Activated T-helper 17 cell treated with anti-CD3 and anti-CD28 coated beads, Interleukin-2, amount 50 U/mL, for 72 hours (primary cell): ENCODE data around the gene AK1. TPM values are rescaled to one million over a fixed set of nuclear protein-coding genes. Genes with fewer than 3 reads are reported as not detected.
A peak's percentile ranks its signal among the peaks of the same experiment; 100 is the strongest.

ENCODE experiments used
- ATAC-seq: fragments of 150-1000 bp; cut with Tn5 transposase; replicated peaks from 2 replicates; pipeline ENCODE4 v1.10.0; 2021; ENCODE audit warnings: mild to moderate bottlenecking, moderate library complexity
- H3K27ac Mint-ChIP-seq: one replicate; pipeline ENCODE4 v1.8.0; 2022; ENCODE audit warnings: mixed read lengths
- H3K27me3 Mint-ChIP-seq: one replicate; pipeline ENCODE4 v1.8.0; 2022; ENCODE audit warnings: mixed read lengths
- H3K36me3 Mint-ChIP-seq: one replicate; pipeline ENCODE4 v1.8.0; 2022; ENCODE audit warnings: low read depth, mild to moderate bottlenecking, mixed read lengths
- H3K4me1 Mint-ChIP-seq: one replicate; pipeline ENCODE4 v1.8.0; 2022; ENCODE audit warnings: mixed read lengths
- H3K4me3 Mint-ChIP-seq: one replicate; pipeline ENCODE4 v1.8.0; 2022; ENCODE audit warnings: mild to moderate bottlenecking, mixed read lengths
- H3K9me3 Mint-ChIP-seq: one replicate; pipeline ENCODE4 v1.8.0; 2022; ENCODE audit warnings: mixed read lengths
- total RNA-seq, 2 donors: library from RNA; stranded (reverse); gene quantifications; one replicate each; pipeline ENCODE4 v1.2.3, GENCODE V29; 2022

AK1 gene, protein sequence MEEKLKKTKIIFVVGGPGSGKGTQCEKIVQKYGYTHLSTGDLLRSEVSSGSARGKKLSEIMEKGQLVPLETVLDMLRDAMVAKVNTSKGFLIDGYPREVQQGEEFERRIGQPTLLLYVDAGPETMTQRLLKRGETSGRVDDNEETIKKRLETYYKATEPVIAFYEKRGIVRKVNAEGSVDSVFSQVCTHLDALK
- 10 to 100 TPM; 23.2 to 79.0 TPM for total RNA-seq

GRCh38 chr9:127877566-127877998, at the start of gene AK1:
TSS of gene AK1 (minus strand) at chr9:127877675. CDS start at chr9:127874617, 3,058 bp downstream.
- Mint-ChIP-seq H3K27ac (no peak within 1 kb of the TSS), H3K4me1 (no peaks in the 10 kb centered on the region), H3K36me3 (no peaks in the 10 kb centered on the region), H3K27me3 (no peaks in the 10 kb centered on the region), H3K9me3 (no peaks in the 10 kb centered on the region), H3K4me3 (peak within 1 kb of the TSS; percentile 25)
- no peak for ATAC-seq

DNA sequence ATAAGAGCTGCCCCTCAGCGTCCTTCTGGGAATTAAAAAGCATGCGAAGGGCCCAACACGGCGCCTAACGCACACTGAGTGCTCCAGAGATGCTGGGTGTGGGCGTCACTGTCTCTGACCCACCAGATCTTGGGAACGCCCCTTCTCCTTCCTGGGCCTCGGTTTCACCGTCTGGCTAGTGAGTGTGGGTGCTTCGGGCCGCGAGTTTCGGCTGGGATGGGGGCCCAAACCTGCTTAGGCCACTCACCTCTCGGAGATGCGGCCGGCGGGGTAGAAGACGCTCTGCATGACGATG, 49.4 kb upstream of the AK1 start:
- Mint-ChIP-seq H3K4me3 (peak overlapping the region; percentile 61), H3K27ac (no peak overlapping the region), H3K27me3 (no peaks in the 10 kb centered on the region), H3K9me3 (no peaks in the 10 kb centered on the region), H3K36me3 (no peaks in the 10 kb centered on the region), H3K4me1 (peaks cover 10% of the 10 kb centered on the region)
- ATAC-seq = peak; percentile 7

DNA sequence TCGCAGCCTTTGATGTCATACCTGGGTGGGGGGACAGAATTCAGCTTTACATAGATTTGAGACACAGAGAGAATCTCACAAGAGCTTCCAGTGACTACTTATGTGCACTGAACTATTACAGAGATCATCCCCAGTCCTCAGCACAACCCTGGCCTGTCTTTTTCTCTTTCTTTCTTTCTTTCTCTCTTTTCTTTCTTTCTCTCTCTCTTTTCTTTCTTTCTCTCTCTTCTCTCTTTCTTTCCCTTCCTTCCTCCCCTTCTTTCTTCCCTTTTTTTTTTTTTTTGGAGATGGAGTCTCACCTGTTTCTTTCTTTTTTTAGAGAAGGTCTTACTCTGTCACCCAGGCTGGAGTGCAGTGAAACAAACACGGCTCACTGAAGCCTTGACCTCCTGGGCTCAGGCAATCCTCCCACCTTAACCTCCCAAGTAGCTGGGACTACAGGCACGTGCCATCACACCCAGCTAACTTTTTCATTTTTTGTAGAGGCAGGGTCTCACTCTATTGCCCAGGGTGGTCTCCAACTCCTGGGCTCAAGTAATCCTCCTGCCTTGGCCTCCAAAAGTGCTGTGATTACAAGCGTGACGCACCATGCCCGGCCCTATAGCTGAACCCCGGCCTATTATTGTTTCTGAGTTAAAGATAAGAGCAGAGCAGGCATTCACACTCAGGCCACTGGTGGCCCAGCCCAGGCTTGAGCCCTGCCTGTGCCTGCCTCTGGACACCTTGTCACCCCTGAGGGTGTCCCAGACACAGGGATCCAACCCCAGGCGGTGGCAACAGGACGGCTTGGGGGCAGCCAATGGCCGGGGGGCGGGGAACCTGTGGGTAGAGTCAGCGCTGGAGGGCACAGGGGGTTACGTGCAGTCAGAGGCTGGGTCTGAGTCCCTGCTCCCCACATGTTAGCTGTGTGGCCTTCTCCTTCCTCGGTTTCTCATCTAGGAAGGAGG, 48.8 kb upstream of the AK1 start:
- ATAC-seq = no peak
- no peaks in the 10 kb centered on the region for H3K36me3 Mint-ChIP-seq
- H3K27me3 Mint-ChIP-seq = no peaks in the 10 kb centered on the region
- H3K9me3 Mint-ChIP-seq = no peaks in the 10 kb centered on the region
- H3K4me3 Mint-ChIP-seq = peak overlapping the region; percentile 61
- no peak overlapping the region for H3K27ac Mint-ChIP-seq
- H3K4me1 Mint-ChIP-seq = peaks cover 5% of the 10 kb centered on the region

DNA sequence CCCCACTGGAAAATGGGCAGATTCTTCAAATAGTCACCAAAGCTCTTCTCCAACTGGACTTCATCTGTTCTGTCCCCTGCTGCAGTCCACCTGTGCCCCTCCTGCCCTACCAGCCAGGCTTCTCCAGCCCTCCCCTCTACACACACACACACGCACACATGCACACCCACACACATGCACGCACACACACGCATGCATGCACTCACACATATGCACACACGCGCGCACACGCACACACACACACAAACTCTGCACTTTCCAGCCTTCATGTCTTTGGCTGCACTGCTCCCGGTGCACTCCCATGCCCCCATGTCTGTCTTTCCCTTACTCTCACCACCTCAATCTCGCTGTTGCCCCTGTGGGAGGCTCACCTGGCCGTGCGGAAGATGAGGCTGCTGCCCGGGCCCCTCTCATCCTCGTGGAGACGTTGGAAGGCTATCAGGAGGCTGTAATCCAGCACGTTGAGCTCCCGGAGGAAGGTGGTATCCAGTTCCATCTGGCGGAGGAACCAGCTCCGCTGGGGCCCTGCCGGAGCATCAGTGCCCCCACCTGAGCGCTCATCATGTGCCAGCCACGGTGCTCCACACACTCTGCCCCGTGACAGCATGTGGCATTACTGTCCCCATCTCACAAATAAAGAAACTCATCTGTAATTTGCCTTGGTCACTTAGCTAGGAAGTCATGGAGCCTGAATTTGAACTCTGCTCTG, 47.4 kb upstream of the AK1 start:
- H3K27ac Mint-ChIP-seq = no peak overlapping the region

DNA sequence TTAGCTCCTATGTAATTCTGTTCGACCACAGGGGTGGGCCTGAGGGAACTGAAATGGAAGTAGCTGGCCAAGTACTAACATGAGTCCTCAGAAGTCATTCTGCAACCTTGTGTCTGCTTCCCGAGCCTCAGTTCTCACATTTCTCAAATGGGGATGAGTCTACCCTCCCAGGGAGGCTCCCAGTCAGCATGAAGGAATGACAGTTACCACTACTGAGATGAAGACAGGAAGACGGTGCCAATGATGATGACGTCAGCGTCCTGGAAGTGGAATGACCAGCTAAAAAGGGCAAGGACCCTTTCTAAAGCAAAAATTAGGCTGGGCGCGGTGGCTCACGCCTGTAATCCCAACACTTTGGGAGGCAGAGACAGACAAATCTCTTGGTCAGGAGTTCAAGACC, 46.3 kb upstream of the AK1 start:
- no peak overlapping the region for H3K27ac Mint-ChIP-seq
- H3K4me3 Mint-ChIP-seq = no peak overlapping the region
- no peaks in the 10 kb centered on the region for H3K9me3 Mint-ChIP-seq
- H3K27me3 Mint-ChIP-seq = no peaks in the 10 kb centered on the region
- H3K36me3 Mint-ChIP-seq = no peaks in the 10 kb centered on the region
- peaks cover 4% of the 10 kb centered on the region for H3K4me1 Mint-ChIP-seq
- ATAC-seq = no peak

More for the DNA sequence above, 47.4 kb upstream of the AK1 start:
- Mint-ChIP-seq H3K27me3 (no peaks in the 10 kb centered on the region), H3K36me3 (no peaks in the 10 kb centered on the region), H3K4me3 (no peak overlapping the region), H3K9me3 (no peaks in the 10 kb centered on the region), H3K4me1 (peaks cover 4% of the 10 kb centered on the region)
- ATAC-seq = no peak

DNA sequence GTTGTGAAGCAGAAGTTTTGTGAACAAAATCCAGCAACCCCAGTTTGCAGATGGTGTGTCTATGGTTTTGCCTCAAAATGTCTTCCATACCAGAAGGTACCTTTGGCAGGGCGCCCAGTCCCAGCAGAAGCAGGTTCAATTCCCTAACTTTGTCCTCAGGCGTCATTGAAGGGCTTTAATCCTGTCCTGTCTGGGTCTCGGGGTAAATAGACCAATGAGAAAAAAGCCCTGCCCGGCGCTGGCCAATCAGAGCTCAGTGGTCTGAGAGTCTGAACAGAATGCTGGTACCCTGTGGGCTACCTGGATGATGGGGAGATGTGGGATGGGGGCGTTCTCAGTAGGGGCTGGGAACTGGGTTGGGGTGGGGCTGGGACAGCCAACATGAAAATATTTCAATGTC, 45.6 kb upstream of the AK1 start:
- ATAC-seq = no peak
- Mint-ChIP-seq H3K27ac (no peak overlapping the region), H3K27me3 (no peaks in the 10 kb centered on the region), H3K4me1 (peaks cover 4% of the 10 kb centered on the region), H3K9me3 (no peaks in the 10 kb centered on the region), H3K36me3 (no peaks in the 10 kb centered on the region), H3K4me3 (no peak overlapping the region)

DNA sequence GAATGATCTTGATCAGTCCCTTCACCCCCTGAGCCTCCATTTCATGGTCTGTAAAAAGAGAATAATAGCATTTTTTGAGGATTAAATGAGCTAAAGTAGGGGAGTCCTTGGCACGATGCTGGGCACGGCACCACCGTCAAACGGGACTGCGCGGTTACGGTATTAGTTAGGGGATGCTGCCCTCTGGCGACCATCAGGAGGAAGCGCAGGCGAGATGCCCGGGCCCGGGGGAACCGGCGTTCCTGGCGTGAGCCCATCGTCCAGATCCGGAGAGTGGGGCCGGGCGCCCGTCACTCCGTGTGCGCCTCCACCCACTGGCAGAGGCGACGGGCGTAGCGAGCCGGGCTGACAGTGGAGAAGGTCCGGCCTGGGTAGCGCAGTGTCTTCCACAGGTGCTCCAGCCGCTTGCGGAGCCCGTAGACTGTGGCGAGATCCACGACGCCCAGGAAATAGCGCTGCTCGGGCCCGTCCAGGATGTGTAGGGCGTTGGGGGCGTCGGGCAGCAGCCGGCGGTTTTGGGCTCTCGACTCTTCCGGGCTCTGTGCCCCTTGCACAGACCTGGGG, 44.2 kb upstream of the AK1 start:
- Mint-ChIP-seq H3K4me3 (peak overlapping the region; percentile 53), H3K9me3 (no peaks in the 10 kb centered on the region)

DNA sequence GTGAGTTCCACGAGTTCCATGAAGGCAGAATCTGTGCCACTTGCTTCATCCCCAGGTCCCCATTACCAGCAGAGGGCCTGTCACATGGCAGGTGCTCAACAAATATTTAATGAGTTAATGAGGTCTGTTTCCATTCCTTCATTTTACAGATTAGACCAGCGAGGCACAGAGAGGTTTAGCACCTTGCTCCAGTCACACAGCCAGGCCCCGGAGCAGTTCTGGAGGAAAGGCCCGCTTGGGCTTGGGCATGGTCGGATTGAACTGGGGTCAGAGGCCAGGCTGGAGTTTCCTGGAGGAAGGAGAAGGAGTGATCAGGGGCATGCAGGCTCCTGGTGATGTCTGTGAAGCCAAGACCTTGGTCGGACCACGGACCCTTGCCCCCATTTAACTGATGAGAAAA, 43.3 kb upstream of the AK1 start:
- Mint-ChIP-seq H3K27ac (peak overlapping the region; percentile 55), H3K36me3 (no peaks in the 10 kb centered on the region), H3K9me3 (no peaks in the 10 kb centered on the region), H3K4me3 (no peak overlapping the region), H3K27me3 (no peaks in the 10 kb centered on the region), H3K4me1 (peaks cover 4% of the 10 kb centered on the region)
- ATAC-seq = no peak

More for the DNA sequence above, 44.2 kb upstream of the AK1 start:
- peak; percentile 37 for ATAC-seq
- Mint-ChIP-seq H3K27ac (no peak overlapping the region), H3K27me3 (no peaks in the 10 kb centered on the region), H3K4me1 (peaks cover 4% of the 10 kb centered on the region), H3K36me3 (no peaks in the 10 kb centered on the region)

DNA sequence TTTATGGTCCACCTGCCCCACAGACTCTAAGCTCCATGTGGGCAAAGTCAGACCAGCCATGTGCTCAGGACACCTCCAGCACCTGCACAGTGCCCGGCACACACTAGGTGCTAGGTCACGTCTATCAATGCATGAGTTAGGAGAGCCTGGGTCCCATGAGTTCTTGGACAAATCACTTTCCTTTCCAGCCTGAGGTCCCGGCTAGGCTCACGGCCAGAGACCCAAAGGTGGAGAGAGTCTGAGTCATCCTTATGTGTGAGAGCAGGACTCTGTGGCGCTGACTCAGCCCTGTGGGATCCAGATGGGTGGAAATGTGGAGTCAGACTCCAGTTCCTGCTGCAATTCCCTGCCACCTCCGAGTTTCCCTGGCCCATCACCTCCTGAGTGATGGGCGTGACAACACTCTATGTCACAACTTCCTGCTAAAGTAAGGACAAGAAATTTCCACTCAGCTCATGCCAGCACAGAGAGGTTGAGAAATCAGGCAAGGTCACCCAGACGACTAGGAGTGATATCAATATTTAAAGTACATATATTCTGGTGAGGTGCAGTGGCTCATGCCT, 41.9 kb upstream of the AK1 start:
- no peaks in the 10 kb centered on the region for H3K27me3 Mint-ChIP-seq
- peak overlapping the region; percentile 55 for H3K27ac Mint-ChIP-seq
- no peaks in the 10 kb centered on the region for H3K9me3 Mint-ChIP-seq
- H3K36me3 Mint-ChIP-seq = no peaks in the 10 kb centered on the region
- H3K4me3 Mint-ChIP-seq = peak overlapping the region; percentile 74
- H3K4me1 Mint-ChIP-seq = no peaks in the 10 kb centered on the region
- peak; percentile 39 for ATAC-seq

- peak overlapping the region; percentile 55 for H3K27ac Mint-ChIP-seq
These were observed 41.0 kb upstream of the AK1 start for GRCh38 chr9:127918183-127919107.

DNA sequence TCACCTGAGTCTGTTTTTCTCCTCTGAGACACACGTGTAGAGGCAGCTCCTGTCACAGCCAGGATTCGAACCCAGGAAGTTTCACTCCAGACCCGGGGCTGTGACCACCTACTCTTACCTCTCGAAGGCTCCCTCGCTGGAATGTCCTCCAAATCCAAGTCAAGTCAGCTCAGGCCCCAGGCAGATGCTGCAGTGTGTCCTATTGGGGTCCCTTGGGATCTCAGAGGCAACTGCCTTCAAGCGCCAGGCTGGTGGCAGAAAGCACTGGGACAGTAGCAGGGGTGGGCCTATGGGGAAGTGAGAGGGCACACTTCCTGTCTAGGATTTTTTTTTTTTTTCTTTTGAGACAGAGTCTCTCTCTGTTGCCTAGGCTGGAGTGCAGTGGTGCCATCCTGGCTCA, 40.1 kb upstream of the AK1 start:
- no peak for ATAC-seq
- H3K4me3 Mint-ChIP-seq = peak overlapping the region; percentile 74
- H3K36me3 Mint-ChIP-seq = peaks cover 14% of the 10 kb centered on the region
- H3K9me3 Mint-ChIP-seq = no peaks in the 10 kb centered on the region
- no peaks in the 10 kb centered on the region for H3K4me1 Mint-ChIP-seq
- H3K27ac Mint-ChIP-seq = no peak overlapping the region
- no peaks in the 10 kb centered on the region for H3K27me3 Mint-ChIP-seq

More at GRCh38 chr9:127918183-127919107, 41.0 kb upstream of the AK1 start:
- no peaks in the 10 kb centered on the region for H3K9me3 Mint-ChIP-seq
- H3K36me3 Mint-ChIP-seq = peaks cover 8% of the 10 kb centered on the region
- no peaks in the 10 kb centered on the region for H3K4me1 Mint-ChIP-seq
- no peak for ATAC-seq
- peak overlapping the region; percentile 74 for H3K4me3 Mint-ChIP-seq
- no peaks in the 10 kb centered on the region for H3K27me3 Mint-ChIP-seq

GRCh38 chr9:127916720-127917581, 39.5 kb upstream of the AK1 start, which contains the start of gene ST6GALNAC4:
TSS of gene ST6GALNAC4 (minus strand) at chr9:127917041. CDS start at chr9:127916419, 622 bp downstream.
- Mint-ChIP-seq H3K36me3 (peaks cover 14% of the 10 kb centered on the region), H3K9me3 (no peaks in the 10 kb centered on the region), H3K4me3 (peak within 1 kb of the TSS; percentile 74), H3K4me1 (no peaks in the 10 kb centered on the region), H3K27me3 (no peaks in the 10 kb centered on the region), H3K27ac (peak within 1 kb of the TSS; percentile 15)
- peak; percentile 96 for ATAC-seq
